CD1c-positive myeloid dendritic cell (primary cell): Measurements from ENCODE around the gene ZDHHC11B.
"Not testable (repeated sequence)": the region's sequence is repeated elsewhere in the genome, so short reads cannot be mapped to it uniquely, and the experiment has no call there.

ENCODE experiments used
- DNase-seq: peaks from one replicate; pipeline ENCODE4 v3.0.0-alpha.2; 2016; ENCODE audit errors: extremely low spot score

ZDHHC11B gene

DNA sequence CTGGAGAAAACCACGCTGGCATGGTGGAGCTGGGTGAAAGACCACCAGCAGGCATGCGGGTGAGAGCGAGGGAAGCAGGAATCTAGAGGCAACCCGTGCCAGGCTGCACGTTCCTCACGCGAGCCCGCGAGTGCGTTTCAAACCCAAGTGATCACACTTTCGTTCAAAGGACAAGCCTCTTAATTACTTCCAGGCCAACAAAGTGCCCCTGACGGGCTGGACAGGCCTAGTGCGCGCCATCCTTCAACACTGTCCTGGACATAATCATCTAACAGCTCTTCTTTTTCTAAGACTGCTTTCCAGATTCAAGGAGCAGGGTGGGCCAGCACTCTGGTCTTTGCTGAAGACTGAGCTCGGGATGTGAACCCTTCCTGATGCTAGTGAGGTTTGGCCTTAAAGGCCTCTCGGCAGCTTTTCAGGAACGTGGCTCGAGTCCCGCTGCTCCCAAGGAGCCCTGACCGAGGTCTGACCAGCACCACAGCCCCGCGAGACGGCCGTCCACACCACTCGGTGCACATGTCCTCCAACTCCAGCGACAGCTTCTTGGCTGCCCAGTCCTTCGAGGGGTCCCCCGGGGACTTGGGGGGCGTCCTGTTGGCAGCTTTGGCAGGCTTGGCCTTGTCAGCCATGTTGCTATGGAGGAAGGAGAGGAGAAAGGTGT is 14.9 kb downstream of the ZDHHC11B start:
- not testable (repeated sequence) for DNase-seq

DNA sequence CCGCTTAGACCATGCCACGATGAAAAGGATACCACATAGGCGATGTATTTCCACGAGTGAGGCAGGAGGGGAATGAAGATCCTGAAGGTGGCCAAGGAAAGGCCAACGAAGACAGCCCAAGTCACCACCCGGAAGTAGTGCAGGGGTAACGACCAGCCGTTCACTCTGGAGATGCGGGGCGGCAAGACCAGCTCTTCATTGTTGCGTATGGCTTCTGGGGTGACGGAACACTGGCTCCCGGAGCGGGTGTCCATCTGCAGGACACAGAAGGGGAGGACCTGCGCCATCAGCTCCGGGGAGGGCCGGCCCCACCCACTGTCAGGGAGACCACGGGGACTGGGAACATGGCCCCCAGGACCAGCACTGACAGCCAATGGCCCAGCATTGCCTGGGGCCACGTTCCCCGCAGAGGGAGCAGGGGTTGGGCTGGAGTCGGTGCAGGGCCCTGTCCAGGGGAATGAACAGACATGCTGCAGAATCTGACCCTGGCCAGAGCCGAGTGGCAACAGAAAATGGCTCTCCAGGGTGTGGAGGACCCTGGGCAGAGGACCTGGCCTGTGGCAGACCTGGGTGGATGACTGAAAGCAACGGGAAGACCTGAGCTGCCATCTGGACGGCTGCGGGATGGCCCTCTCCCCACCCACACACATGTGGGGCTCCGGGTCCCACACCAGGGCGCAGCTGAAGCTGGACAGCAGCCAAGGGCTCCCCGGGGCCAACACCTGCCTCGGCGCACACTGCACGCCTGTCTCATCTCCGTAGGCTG is 17.7 kb downstream of the ZDHHC11B start:
- no peak for DNase-seq

GRCh38 chr5:765948-766631 is 18.4 kb downstream of the ZDHHC11B start:
- DNase-seq, result no peak

GRCh38 chr5:763998-764781 is 20.3 kb downstream of the ZDHHC11B start:
- DNase-seq, result no peak

GRCh38 chr5:763397-763796 is 21.1 kb downstream of the ZDHHC11B start:
- no peak for DNase-seq

DNA sequence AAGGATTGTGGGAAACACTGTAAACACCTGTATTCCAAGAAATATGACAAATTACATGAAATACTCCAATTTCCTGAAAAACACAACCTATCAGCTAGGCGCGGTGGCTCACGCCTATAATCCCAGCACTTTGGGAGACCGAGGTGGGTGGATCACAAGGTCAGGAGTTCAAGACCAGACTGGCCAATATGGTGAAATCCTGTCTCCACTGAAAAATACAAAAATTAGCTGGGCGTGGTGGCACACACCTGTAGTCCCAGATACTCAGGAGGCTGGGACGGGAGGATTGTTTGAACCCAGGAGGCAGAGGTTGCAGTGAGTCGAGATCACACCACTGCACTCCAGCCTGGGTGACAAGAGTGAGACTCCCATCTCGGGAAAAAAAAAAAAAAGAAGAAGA is 21.5 kb downstream of the ZDHHC11B start:
- not testable (repeated sequence) for DNase-seq

DNA sequence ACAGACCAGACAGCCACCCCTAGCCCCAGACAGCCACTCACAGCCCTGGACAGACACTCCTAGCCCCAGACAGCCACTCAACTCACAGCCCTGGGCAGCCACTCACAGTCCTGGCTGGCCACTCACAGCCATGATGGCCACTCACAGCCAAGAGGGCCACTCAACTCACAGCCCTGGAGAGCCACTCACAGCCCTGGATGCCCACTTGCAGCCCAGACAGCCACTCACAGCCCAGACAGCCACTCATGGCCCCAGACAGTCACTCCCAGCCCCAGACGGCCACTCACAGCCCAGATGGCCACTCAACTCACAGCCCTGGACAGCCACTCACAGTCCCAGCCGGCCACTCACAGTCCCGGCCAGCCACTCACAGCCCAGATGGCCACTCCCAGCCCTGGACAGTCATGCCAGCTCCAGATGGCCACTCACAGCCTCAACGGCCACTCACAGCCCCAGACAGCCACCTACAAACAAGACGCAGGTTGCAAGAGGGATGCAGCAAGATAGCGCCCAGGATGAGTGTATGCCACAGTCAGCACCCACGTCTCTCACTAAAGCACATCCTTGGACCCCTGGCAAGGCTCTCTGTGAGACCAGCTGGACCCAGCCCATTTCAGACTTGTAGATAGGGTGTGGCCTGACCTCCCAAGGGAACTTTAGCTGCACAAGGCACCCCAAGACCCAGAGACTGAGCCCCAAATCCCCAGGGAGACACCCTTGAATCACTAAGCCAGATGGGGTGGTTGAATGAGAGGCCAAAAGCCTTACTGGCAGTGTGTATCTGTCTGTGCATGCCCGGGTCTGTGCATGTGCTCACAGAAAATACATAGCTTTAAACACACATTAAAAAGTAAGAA is 22.4 kb downstream of the ZDHHC11B start:
- DNase-seq, result no peak

DNA sequence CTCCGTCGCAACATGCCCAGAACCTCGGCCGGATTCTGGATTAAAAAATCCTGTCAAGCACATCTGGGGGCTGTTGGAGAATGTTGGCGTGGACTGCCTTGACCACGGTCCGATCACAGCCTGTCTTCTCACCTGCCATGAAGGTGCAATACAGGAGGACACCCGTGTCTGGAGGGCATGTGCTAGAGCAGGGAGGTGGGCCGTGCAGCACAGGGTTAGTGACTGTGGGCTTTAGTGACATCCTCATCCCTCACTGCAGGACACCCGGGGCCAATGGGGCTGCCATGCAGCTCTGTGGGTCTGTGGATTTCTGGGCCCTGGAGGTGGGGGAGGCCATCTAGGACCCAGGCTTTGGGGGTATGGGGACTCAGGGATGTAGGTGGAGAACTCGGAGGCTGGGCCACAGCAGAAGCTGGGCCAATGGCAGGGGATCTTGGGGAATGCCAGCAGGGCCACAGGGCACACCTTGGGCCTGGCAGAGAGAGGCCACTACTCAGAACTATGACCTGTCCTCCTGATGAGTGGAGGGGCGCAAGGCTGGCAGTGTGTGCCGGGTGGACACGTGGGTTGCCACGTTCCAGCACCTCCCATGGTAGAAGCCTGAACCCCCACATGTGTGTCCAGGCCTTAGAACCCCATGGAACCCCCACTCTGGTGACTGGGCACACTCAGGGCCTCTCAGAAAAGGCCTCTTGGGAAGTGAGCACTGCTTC is 23.3 kb downstream of the ZDHHC11B start:
- DNase-seq, result no peak

- DNase-seq, result no peak
These were observed 24.0 kb downstream of the ZDHHC11B start for GRCh38 chr5:760363-761058.

DNA sequence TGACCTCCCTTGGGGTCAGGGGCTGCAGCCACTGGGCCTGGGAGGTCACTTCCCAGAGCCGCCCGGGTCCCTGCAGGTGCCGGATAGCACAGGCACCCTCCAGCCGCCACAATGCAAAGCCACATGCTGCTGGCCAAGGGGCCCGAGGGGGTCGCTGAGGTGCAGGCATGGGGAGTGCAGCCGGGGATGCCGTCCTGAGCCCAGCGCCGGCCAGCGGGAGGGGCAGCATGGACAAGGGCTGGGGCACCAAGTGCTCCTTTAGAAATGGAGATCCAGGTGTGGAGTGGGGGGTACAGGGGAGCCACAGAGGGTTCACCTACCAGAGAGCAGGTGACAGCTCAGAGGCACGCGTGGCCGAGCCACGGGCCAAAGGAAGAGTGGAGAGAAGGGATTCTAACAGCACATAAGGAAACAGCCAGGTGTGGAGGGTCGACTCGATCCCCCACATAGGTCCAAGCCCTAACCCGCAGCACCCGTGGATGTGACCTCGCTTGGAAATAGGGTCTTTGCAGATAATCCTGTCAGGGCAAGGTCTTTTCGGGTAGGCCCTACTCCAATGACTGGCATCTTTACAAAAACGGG is 24.7 kb downstream of the ZDHHC11B start:
- DNase-seq, result no peak

DNA sequence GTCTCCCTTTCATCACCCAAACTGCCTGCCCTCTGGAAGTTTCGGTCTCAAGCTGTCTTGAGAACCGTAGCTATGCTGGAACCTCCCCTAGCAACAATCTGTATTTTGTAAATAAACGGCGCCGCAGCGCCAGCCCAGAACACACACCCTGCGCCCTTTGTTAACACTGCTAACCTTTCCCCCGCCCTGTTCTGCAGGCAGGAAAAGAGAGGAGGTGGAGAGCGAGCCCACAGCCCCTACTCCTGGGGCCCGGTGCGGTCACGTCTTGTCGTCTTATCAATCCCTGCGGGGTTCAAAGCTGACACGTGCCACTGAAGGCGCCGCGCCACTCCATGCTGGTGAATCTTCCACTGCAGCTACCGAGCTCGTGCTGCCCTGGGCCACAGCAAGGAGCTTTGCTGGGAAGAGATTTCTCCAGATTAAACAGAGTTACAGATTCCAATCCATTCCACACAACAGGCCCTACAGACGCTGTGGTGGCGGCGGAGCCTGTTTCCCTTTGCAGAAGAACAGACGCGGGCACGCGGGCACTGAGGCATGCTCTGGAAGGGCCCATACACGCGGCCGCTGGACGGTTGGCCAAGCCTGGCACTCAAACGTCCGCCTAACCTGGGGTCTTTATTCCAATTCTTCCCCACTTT is 25.3 kb downstream of the ZDHHC11B start:
- peak; percentile 2 for DNase-seq

GRCh38 chr5:758698-759053 is 25.9 kb downstream of the ZDHHC11B start:
- no peak for DNase-seq

DNA sequence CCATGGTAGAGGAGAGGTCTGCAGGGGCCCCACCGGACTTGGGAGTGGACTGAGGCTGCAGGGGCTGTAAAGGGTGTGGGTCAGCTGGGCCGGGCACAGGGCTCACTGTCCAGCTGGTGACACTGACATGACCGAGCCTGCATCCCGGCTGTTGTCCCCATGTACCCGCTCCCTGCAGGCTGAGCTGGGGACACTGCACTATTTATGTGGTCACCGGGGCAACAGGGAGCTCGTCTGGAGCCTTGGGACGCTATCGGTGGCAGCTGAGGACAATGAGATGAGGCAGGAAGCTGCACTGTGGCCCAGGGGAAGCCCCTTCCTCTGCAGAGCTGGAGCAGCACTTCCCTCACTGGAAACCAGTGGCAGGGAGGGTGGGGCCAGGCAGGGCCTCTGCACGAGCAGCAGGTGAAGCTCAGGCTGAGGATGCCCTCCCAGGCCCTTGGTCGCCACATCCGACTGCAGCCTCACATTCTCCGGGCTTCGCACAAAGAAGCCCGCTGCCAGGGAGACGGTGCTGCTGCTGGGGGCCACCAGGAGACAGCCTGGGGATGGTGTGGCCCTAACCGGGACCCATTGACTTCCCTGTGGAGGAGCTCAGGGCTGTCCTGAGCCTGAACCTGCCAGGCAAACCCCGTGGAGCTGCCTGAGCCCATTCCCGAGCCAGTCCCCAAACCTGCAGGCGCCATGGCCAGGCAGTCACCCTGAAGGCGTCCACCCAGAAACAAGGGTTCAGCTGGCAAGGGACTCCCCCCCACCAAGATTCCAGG is 26.4 kb downstream of the ZDHHC11B start:
- no peak for DNase-seq

DNA sequence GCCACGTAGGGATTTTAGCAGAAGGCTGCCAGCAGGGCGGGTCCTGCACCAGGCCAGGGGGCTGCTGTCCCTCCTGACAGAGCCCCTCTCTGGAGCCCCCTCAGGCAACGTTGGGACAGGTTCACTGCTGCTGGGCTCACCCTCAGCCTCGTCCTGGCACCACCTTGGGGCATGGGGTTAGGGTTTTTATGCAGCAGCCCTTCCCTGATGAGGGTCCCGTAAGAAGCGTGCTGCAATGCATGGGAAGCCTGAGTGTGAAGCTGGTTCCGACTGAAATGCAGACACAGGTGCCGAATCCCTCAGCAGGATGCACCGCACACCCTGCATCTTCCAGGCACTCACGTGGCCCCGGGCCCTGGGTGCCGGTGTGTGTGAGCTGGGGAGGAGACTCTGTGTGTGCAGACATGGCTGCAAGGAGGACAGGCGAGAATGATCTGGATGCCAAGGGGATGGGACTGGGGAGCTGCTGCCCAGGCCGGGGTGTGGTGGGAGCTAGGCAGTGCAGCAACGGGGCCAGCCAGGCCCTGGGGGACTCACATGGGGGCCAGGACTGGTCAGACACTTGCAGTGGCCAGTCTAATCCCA is 27.1 kb downstream of the ZDHHC11B start:
- DNase-seq, result no peak

DNA sequence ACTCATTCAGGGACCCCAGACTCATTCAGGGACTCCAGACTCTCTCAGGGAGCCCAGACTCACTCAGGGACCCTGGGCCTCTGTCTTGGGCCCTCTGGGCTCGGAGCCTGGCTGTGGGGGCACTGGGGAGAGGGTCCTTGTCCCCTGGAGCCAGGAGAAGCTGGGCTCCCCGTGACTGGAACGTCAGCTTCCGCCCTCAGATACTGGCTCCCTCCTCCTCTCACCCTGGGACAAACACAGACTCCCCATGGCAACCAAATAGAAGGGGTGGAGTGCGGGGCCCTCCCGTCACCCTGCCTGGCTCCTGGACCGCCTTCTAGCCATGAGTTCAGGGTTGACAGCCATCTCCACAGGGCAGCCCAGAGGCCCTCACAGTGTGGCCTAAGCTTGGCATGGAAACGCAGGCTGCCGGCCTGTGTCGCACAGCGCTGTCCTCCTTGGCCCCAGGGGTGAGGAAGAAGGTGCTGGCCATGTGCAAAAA is 27.6 kb downstream of the ZDHHC11B start:
- no peak for DNase-seq

- no peak for DNase-seq
These were observed 28.4 kb downstream of the ZDHHC11B start for GRCh38 chr5:756171-756570.

GRCh38 chr5:754143-754632 is 30.3 kb downstream of the ZDHHC11B start:
- DNase-seq, result not testable (repeated sequence)
